OCI-LY1 (cell line): ENCODE data around the gene TNFRSF14.

Experiments
- H2AFZ ChIP-seq: fragments of 200-600 bp; sonication (generic), shearing (Covaris generic); 2 replicates; pipeline ENCODE4 v1.6.0; 2014; ENCODE audit warnings: antibody characterized with exemption, mild to moderate bottlenecking, low read length
- H3F3A ChIP-seq: fragments of 200-600 bp; sonication (generic), shearing (Covaris generic); 2 replicates; pipeline ENCODE4 v1.6.0; 2014; ENCODE audit warnings: mild to moderate bottlenecking, antibody characterized with exemption, low read length, moderate library complexity; ENCODE audit not compliant: insufficient read depth
- H3K27ac ChIP-seq: fragments of 200-600 bp; sonication (generic); 2 replicates; pipeline ENCODE4 v1.5.1; 2014; ENCODE audit warnings: low read length, mixed run types, mild to moderate bottlenecking, low read depth; ENCODE audit not compliant: poor library complexity, severe bottlenecking
- H3K27me3 ChIP-seq: fragments of 200-600 bp; sonication (generic); 2 replicates; pipeline ENCODE4 v1.6.0; 2014; ENCODE audit warnings: antibody characterized with exemption, mild to moderate bottlenecking, low read length, moderate library complexity; ENCODE audit not compliant: insufficient read depth
- H3K36me3 ChIP-seq: fragments of 200-600 bp; sonication (generic); 2 replicates; pipeline ENCODE4 v1.6.1; 2014; ENCODE audit warnings: mild to moderate bottlenecking, antibody characterized with exemption, low read length, moderate library complexity, mixed read lengths; ENCODE audit not compliant: insufficient read depth
- H3K4me1 ChIP-seq: fragments of 200-600 bp; sonication (generic); 2 replicates; pipeline ENCODE4 v1.5.1; 2014; ENCODE audit warnings: mild to moderate bottlenecking, low read length, moderate library complexity; ENCODE audit not compliant: insufficient read depth, severe bottlenecking
- H3K4me2 ChIP-seq: fragments of 200-600 bp; sonication (generic), shearing (Covaris generic); 2 replicates; pipeline ENCODE4 v1.6.1; 2014; ENCODE audit warnings: low read length
- H3K4me3 ChIP-seq: fragments of 200-600 bp; sonication (generic); 2 replicates; pipeline ENCODE4 v1.5.1; 2014; ENCODE audit warnings: low read length, low read depth, mild to moderate bottlenecking, mixed read lengths; ENCODE audit not compliant: poor library complexity, severe bottlenecking
- H3K79me2 ChIP-seq: fragments of 200-600 bp; shearing (Covaris generic); 2 replicates; pipeline ENCODE4 v1.6.1; 2016; ENCODE audit warnings: mixed run types, low read length, mixed read lengths; ENCODE audit not compliant: insufficient read depth
- H3K9ac ChIP-seq: fragments of 200-600 bp; sonication (generic), shearing (Covaris generic); 2 replicates; pipeline ENCODE4 v1.6.1; 2014; ENCODE audit warnings: mild to moderate bottlenecking, low read length, mixed read lengths
- H3K9me2 ChIP-seq: fragments of 200-600 bp; sonication (generic), shearing (Covaris generic); 2 replicates; pipeline ENCODE4 v1.6.1; 2014; ENCODE audit warnings: low read depth, mild to moderate bottlenecking, low read length, mixed read lengths
- H3K9me3 ChIP-seq: fragments of 200-600 bp; shearing (Covaris generic); 2 replicates; pipeline ENCODE4 v1.6.1; 2014; ENCODE audit warnings: low read length, mixed read lengths
- H4K20me1 ChIP-seq: fragments of 200-600 bp; sonication (generic), shearing (Covaris generic); 2 replicates; pipeline ENCODE4 v1.6.0; 2016; ENCODE audit warnings: mild to moderate bottlenecking, low read length; ENCODE audit not compliant: insufficient read depth
- CTCF ChIP-seq: fragments of 200-600 bp; sonication (generic), shearing (Covaris generic); IDR thresholded peaks from 2 replicates; pipeline ENCODE4 v1.5.1; 2017; ENCODE audit warnings: mild to moderate bottlenecking, antibody characterized with exemption, low read length, moderate library complexity, mixed read lengths
- EZH2 ChIP-seq: fragments of 200-600 bp; sonication (generic), shearing (Covaris generic); IDR thresholded peaks from 2 replicates; pipeline ENCODE4 v1.8.0; 2017; ENCODE audit warnings: borderline replicate concordance, mixed run types, mild to moderate bottlenecking, antibody characterized with exemption, low read length, moderate library complexity, mixed read lengths

The TNFRSF14 gene

GRCh38 chr1:2556678-2557481 is 709 bp downstream of the TNFRSF14 start:
- Histone ChIP-seq H3K9me3 (no peaks in the 10 kb centered on the region), H3K4me2 (peak overlapping the region; percentile 61), H3K4me3 (peak overlapping the region; percentile 46)

GRCh38 chr1:2557482-2558400 is 1.6 kb downstream of the TNFRSF14 start:
- no peak overlapping the region for H3K4me3 ChIP-seq

More at GRCh38 chr1:2556678-2557481, 709 bp downstream of the TNFRSF14 start:
- Histone ChIP-seq H3K4me1 (peaks cover 12% of the 10 kb centered on the region), H4K20me1 (no peaks in the 10 kb centered on the region), H3F3A (no peaks in the 10 kb centered on the region), H3K9ac (peak overlapping the region; percentile 18; the same call in 1 of the 2 replicates), H3K79me2 (no peaks in the 10 kb centered on the region), H2AFZ (no peak overlapping the region), H3K9me2 (no peaks in the 10 kb centered on the region), H3K27ac (no peak overlapping the region), H3K36me3 (no peaks in the 10 kb centered on the region), H3K27me3 (no peaks in the 10 kb centered on the region)
- TF ChIP-seq CTCF: no peak
- TF ChIP-seq EZH2: no peak

GRCh38 chr1:2558420-2558819 is 2.2 kb downstream of the TNFRSF14 start:
- Histone ChIP-seq H3K9ac (no peak overlapping the region), H4K20me1 (no peaks in the 10 kb centered on the region), H3K4me2 (no peak overlapping the region), H3K4me3 (no peak overlapping the region), H3F3A (no peaks in the 10 kb centered on the region), H3K79me2 (no peaks in the 10 kb centered on the region), H3K27ac (no peak overlapping the region), H2AFZ (no peak overlapping the region), H3K4me1 (peaks cover 12% of the 10 kb centered on the region), H3K27me3 (no peaks in the 10 kb centered on the region), H3K36me3 (no peaks in the 10 kb centered on the region), H3K9me2 (no peaks in the 10 kb centered on the region), H3K9me3 (no peaks in the 10 kb centered on the region)
- no peak for TF ChIP-seq EZH2
- TF ChIP-seq CTCF: no peak

More at GRCh38 chr1:2557482-2558400, 1.6 kb downstream of the TNFRSF14 start:
- no peak overlapping the region for H3K9ac ChIP-seq
- no peaks in the 10 kb centered on the region for H4K20me1 ChIP-seq
- H2AFZ ChIP-seq: no peak overlapping the region
- no peaks in the 10 kb centered on the region for H3K79me2 ChIP-seq
- H3K36me3 ChIP-seq: no peaks in the 10 kb centered on the region
- H3K4me2 ChIP-seq: no peak overlapping the region
- H3K9me2 ChIP-seq: no peaks in the 10 kb centered on the region
- no peaks in the 10 kb centered on the region for H3F3A ChIP-seq
- H3K27me3 ChIP-seq: no peaks in the 10 kb centered on the region
- H3K27ac ChIP-seq: no peak overlapping the region
- TF ChIP-seq CTCF (no peak), EZH2 (no peak)
- H3K9me3 ChIP-seq: no peaks in the 10 kb centered on the region
- peaks cover 12% of the 10 kb centered on the region for H3K4me1 ChIP-seq
